ENCODE results near the gene ROCK2.

- TF ChIP-seq GATA2 (IDR thresholded peaks at IDR 0.05; ENCODE audit: low read depth, low read length) (no peak), GATA3 (IDR thresholded peaks at IDR 0.05; ENCODE audit: low read depth, low read length) (no peak)
These were observed 16.6 kb downstream of the ROCK2 start for GRCh38 chr2:11327871-11328270.
